Thoracic aorta (tissue), 2 donors: Measurements from ENCODE around the gene PTBP1. TPM values are rescaled to one million over a fixed set of nuclear protein-coding genes. Genes with fewer than 3 reads are reported as not detected.

Experiments used
- ATAC-seq: fragments of 150-250 bp; one replicate; pipeline ENCODE4 v1.8.0; 2017; ENCODE audit warnings: low read depth; ENCODE audit not compliant: insufficient number of reproducible peaks, low FRiP score
- DNase-seq: peaks from one replicate; pipeline ENCODE4 v3.0.0-alpha.2; 2020; ENCODE audit warnings: low spot score
- H3K27ac ChIP-seq, 2 donors: fragments of 200-600 bp; sonication (generic); 1 replicate in 1 of 2; 2 replicates in 1 of 2; pipeline ENCODE4 v1.5.1; 2016; ENCODE audit warnings: mild to moderate bottlenecking in 2 of 2, moderate library complexity in 2 of 2
- H3K27me3 ChIP-seq: fragments of 200-600 bp; sonication (generic); replicated peaks from 2 replicates; pipeline ENCODE4 v1.6.0; 2016; ENCODE audit warnings: mild to moderate bottlenecking; ENCODE audit not compliant: insufficient read depth
- H3K36me3 ChIP-seq: fragments of 200-600 bp; sonication (generic); one replicate; pipeline ENCODE4 v1.5.1; 2016
- H3K4me1 ChIP-seq, 2 donors: fragments of 200-600 bp; sonication (generic); 1 replicate in 1 of 2; 2 replicates in 1 of 2; pipeline versions ENCODE4 v1.5.1 to v1.6.0; 2016; ENCODE audit warnings: low read depth in 2 of 2, mild to moderate bottlenecking in 1 of 2; ENCODE audit not compliant: control insufficient read depth in 1 of 2
- H3K4me3 ChIP-seq: fragments of 200-600 bp; sonication (generic); 2 replicates; pipeline ENCODE4 v1.5.1; 2016; ENCODE audit warnings: mild to moderate bottlenecking
- H3K9me3 ChIP-seq: fragments of 200-600 bp; sonication (generic); 2 replicates; pipeline ENCODE4 v1.5.1; 2016
- CTCF ChIP-seq: fragments of 200-600 bp; sonication (generic); IDR thresholded peaks from one replicate; pipeline ENCODE4 v1.5.1; 2019; ENCODE audit warnings: antibody characterized with exemption
- total RNA-seq, 2 donors: library from RNA; depleted of rRNA; stranded (reverse); fragments of >200 nt; gene quantifications; one replicate each; pipeline versions ENCODE4 v1.1.0 to v1.2.3, GENCODE V29; 2016

Gene PTBP1
- 100 to 1,000 TPM; 149 to 163 TPM for total RNA-seq

GRCh38 chr19:796692-797527 lies at the start of gene PTBP1:
TSS of gene PTBP1 (plus strand) at chr19:797452. CDS start at chr19:797498, 46 bp downstream.
- H3K27me3 ChIP-seq, result no peaks in the 10 kb centered on the region
- H3K27ac ChIP-seq, result peak within 1 kb of the TSS; percentile 86 to 97
- DNase-seq, result peak; percentile 98
- H3K9me3 ChIP-seq, result no peaks in the 10 kb centered on the region
- ATAC-seq, result peak; percentile 96
- H3K4me3 ChIP-seq, result peak within 1 kb of the TSS; percentile 95
- H3K4me1 ChIP-seq, result peaks cover 37 to 52% of the 10 kb centered on the region in 2 donors
- no peak for TF ChIP-seq CTCF
- H3K36me3 ChIP-seq, result no peaks in the 10 kb centered on the region

GRCh38 chr19:748274-748598 lies 49.0 kb upstream of the PTBP1 start:
- no peak for TF ChIP-seq CTCF
- Histone ChIP-seq H3K27me3 (no peaks in the 10 kb centered on the region), H3K36me3 (no peaks in the 10 kb centered on the region), H3K4me1 (no peaks in the 10 kb centered on the region), H3K9me3 (peaks cover 16% of the 10 kb centered on the region), H3K27ac (no peak overlapping the region), H3K4me3 (no peak overlapping the region)
- DNase-seq (no peak), ATAC-seq (no peak)

- ATAC-seq, result no peak
- Histone ChIP-seq H3K9me3 (peaks cover 7% of the 10 kb centered on the region), H3K36me3 (no peaks in the 10 kb centered on the region), H3K4me3 (no peak overlapping the region), H3K27me3 (no peaks in the 10 kb centered on the region), H3K4me1 (no peaks in the 10 kb centered on the region), H3K27ac (no peak overlapping the region)
- DNase-seq, result no peak
- no peak for TF ChIP-seq CTCF
Observed at GRCh38 chr19:749811-750210, 47.4 kb upstream of the PTBP1 start.

GRCh38 chr19:750640-751423 lies 46.4 kb upstream of the PTBP1 start, which contains the start of gene MISP:
TSS of gene MISP (plus strand) at chr19:751112. CDS start at chr19:756947, 5,835 bp downstream.
- peaks cover 7% of the 10 kb centered on the region for H3K9me3 ChIP-seq
- no peak for TF ChIP-seq CTCF
- ATAC-seq (no peak), DNase-seq (no peak)
- H3K36me3 ChIP-seq, result no peaks in the 10 kb centered on the region
- no peaks in the 10 kb centered on the region for H3K4me1 ChIP-seq
- no peak within 1 kb of the TSS for H3K27ac ChIP-seq
- no peak within 1 kb of the TSS for H3K4me3 ChIP-seq
- no peaks in the 10 kb centered on the region for H3K27me3 ChIP-seq
